ENCODE data around the gene SSC5D.

DNA sequence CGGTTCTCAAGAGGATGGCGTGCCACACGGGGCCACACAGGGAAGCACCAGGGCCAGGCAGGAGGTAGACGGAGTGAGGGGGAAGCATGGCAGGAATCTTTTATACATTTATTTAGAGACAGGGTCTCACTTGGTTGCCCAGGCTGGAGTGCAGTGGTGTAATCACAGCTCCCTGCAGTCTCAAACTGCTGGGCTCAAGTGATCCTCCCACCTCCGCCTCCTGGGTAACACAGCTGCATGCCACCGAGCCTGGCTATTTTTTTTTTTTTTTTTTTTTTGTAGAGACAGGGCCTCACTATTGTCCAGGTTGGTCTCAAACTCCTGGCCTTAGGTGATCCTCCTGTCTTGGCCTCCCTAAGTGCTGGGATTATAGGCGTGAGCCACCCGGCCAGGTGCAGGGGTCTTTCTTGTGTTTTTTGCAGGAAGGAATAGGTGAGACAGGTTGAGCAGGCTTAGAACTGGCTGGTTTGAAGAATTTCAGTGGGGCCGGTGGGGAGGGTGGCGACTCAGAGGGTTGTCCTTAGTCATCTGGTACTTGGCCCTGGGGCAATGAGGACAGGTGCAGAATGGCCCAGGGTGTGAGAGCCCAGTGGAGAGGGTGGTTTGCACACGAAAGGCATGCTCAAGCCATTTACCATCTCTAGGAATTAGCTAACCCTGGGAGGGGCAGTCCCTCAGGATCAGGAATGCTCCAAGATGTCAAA is 7.6 kb downstream of the SSC5D start:
- TF ChIP-seq EZH2 (IDR thresholded peaks at IDR 0.05; ENCODE audit: insufficient read depth, low read length), result no peak
- TF ChIP-seq, protein P1, sequence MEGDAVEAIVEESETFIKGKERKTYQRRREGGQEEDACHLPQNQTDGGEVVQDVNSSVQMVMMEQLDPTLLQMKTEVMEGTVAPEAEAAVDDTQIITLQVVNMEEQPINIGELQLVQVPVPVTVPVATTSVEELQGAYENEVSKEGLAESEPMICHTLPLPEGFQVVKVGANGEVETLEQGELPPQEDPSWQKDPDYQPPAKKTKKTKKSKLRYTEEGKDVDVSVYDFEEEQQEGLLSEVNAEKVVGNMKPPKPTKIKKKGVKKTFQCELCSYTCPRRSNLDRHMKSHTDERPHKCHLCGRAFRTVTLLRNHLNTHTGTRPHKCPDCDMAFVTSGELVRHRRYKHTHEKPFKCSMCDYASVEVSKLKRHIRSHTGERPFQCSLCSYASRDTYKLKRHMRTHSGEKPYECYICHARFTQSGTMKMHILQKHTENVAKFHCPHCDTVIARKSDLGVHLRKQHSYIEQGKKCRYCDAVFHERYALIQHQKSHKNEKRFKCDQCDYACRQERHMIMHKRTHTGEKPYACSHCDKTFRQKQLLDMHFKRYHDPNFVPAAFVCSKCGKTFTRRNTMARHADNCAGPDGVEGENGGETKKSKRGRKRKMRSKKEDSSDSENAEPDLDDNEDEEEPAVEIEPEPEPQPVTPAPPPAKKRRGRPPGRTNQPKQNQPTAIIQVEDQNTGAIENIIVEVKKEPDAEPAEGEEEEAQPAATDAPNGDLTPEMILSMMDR (IDR thresholded peaks at IDR 0.05; ENCODE audit: insufficient read depth, low read depth, low read length), result no peak
